OCI-LY3 (cell line): ENCODE results near the gene TMEM208.
A peak's percentile ranks its signal among the peaks of the same experiment; 100 is the strongest.

Experiments
- H2AFZ ChIP-seq: fragments of 200-600, 300-600 bp; shearing (Covaris generic); 2 replicates; pipeline ENCODE4 v1.6.0; 2014; ENCODE audit warnings: antibody characterized with exemption, low read depth, low read length
- H3K27ac ChIP-seq: fragments of 200-600, 300-600 bp; sonication (generic); 2 replicates; pipeline ENCODE4 v1.5.1; 2014; ENCODE audit warnings: mild to moderate bottlenecking, low read length, moderate library complexity, mixed read lengths
- H3K27me3 ChIP-seq: fragments of 200-600, 300-600 bp; sonication (generic); 2 replicates; pipeline ENCODE4 v1.6.1; 2014; ENCODE audit warnings: low read depth, low read length, mixed read lengths
- H3K36me3 ChIP-seq: fragments of 200-600, 300-600 bp; sonication (generic); replicated peaks from 2 replicates; pipeline ENCODE3; 2014; ENCODE audit warnings: low read depth, low read length, mixed read lengths
- H3K4me1 ChIP-seq: fragments of 300-600, 200-600 bp; sonication (generic); 2 replicates; pipeline ENCODE4 v1.6.1; 2014; ENCODE audit warnings: low read length, mixed read lengths
- H3K4me2 ChIP-seq: fragments of 200-600, 300-600 bp; sonication (generic); 2 replicates; pipeline ENCODE4 v1.6.1; 2014; ENCODE audit warnings: low read length, mixed read lengths
- H3K4me3 ChIP-seq: fragments of 300-600, 200-600 bp; sonication (generic); 2 replicates; pipeline ENCODE4 v1.5.1; 2014; ENCODE audit warnings: antibody characterized with exemption, mild to moderate bottlenecking, low read length, moderate library complexity
- H3K79me2 ChIP-seq: fragments of 300-600, 200-600 bp; shearing (Covaris generic); 2 replicates; pipeline ENCODE4 v1.6.1; 2014; ENCODE audit warnings: mild to moderate bottlenecking, low read length, mixed read lengths
- H3K9ac ChIP-seq: fragments of 300-600, 200-600 bp; shearing (Covaris generic); 2 replicates; pipeline ENCODE4 v1.6.0; 2014; ENCODE audit warnings: mild to moderate bottlenecking, low read length, moderate library complexity
- H3K9me3 ChIP-seq: fragments of 200-600, 300-600 bp; shearing (Covaris generic); 2 replicates; pipeline ENCODE4 v1.6.1; 2014; ENCODE audit warnings: low read length, mixed read lengths; ENCODE audit not compliant: insufficient read depth
- H4K20me1 ChIP-seq: fragments of 200-600, 300-600 bp; sonication (generic); 2 replicates; pipeline ENCODE4 v1.6.1; 2016; ENCODE audit warnings: low read length, mixed read lengths; ENCODE audit not compliant: insufficient read depth
- CTCF ChIP-seq: fragments of 200-600, 300-600 bp; sonication (generic); IDR thresholded peaks from 2 replicates; pipeline ENCODE4 v1.5.1; 2014; ENCODE audit warnings: antibody characterized with exemption, low read length, low read depth
- EZH2phosphoT487 ChIP-seq: fragments of 200-600 bp; shearing (Covaris generic); IDR thresholded peaks from 2 replicates; pipeline ENCODE4 v1.6.1; 2018; ENCODE audit warnings: antibody characterized with exemption, mixed run types, low read depth

Gene TMEM208

GRCh38 chr16:67215706-67216105 lies 11.2 kb upstream of the TMEM208 start:
- H3K27me3 ChIP-seq = no peaks in the 10 kb centered on the region
- H2AFZ ChIP-seq = no peak overlapping the region
- H3K4me2 ChIP-seq = no peak overlapping the region
- H3K4me3 ChIP-seq = no peak overlapping the region
- TF ChIP-seq CTCF (no peak), EZH2phosphoT487 (no peak)
- no peaks in the 10 kb centered on the region for H3K4me1 ChIP-seq
- H4K20me1 ChIP-seq = no peaks in the 10 kb centered on the region
- H3K9me3 ChIP-seq = no peaks in the 10 kb centered on the region
- no peak overlapping the region for H3K27ac ChIP-seq
- no peak overlapping the region for H3K9ac ChIP-seq
- no peaks in the 10 kb centered on the region for H3K36me3 ChIP-seq
- H3K79me2 ChIP-seq = no peaks in the 10 kb centered on the region

GRCh38 chr16:67216612-67217490 lies 10.1 kb upstream of the TMEM208 start:
- no peaks in the 10 kb centered on the region for H4K20me1 ChIP-seq
- H3K4me1 ChIP-seq = no peaks in the 10 kb centered on the region
- no peak overlapping the region for H2AFZ ChIP-seq
- H3K4me3 ChIP-seq = no peak overlapping the region
- no peaks in the 10 kb centered on the region for H3K36me3 ChIP-seq
- H3K9me3 ChIP-seq = no peaks in the 10 kb centered on the region
- TF ChIP-seq CTCF (no peak), EZH2phosphoT487 (no peak)
- H3K27me3 ChIP-seq = no peaks in the 10 kb centered on the region
- no peaks in the 10 kb centered on the region for H3K79me2 ChIP-seq
- H3K4me2 ChIP-seq = no peak overlapping the region
- H3K9ac ChIP-seq = no peak overlapping the region
- no peak overlapping the region for H3K27ac ChIP-seq

GRCh38 chr16:67223992-67224391 lies 2.9 kb upstream of the TMEM208 start:
- Histone ChIP-seq H3K9me3 (no peaks in the 10 kb centered on the region), H3K9ac (no peak overlapping the region), H3K79me2 (peaks cover 21% of the 10 kb centered on the region), H3K4me2 (no peak overlapping the region), H3K36me3 (peaks cover 12% of the 10 kb centered on the region), H3K4me3 (no peak overlapping the region), H2AFZ (no peak overlapping the region), H3K27me3 (no peaks in the 10 kb centered on the region), H4K20me1 (no peaks in the 10 kb centered on the region), H3K4me1 (peaks cover 13% of the 10 kb centered on the region), H3K27ac (no peak overlapping the region)
- no peak for TF ChIP-seq CTCF
- TF ChIP-seq EZH2phosphoT487 = no peak

GRCh38 chr16:67226295-67226803 lies 581 bp upstream of the TMEM208 start:
- peaks cover 13% of the 10 kb centered on the region for H3K4me1 ChIP-seq
- H3K9me3 ChIP-seq = no peaks in the 10 kb centered on the region
- peak overlapping the region; percentile 86 for H3K4me3 ChIP-seq
- peak overlapping the region; percentile 69; the same call in 1 of the 2 replicates for H2AFZ ChIP-seq
- H4K20me1 ChIP-seq = no peaks in the 10 kb centered on the region
- peaks cover 21% of the 10 kb centered on the region for H3K79me2 ChIP-seq
- H3K27me3 ChIP-seq = no peaks in the 10 kb centered on the region
- peak overlapping the region; percentile 83 for H3K4me2 ChIP-seq
- H3K27ac ChIP-seq = peak overlapping the region; percentile 54
- no peak for TF ChIP-seq CTCF
- TF ChIP-seq EZH2phosphoT487 = no peak
- H3K9ac ChIP-seq = peak overlapping the region; percentile 88
- H3K36me3 ChIP-seq = peaks cover 31% of the 10 kb centered on the region
